HG03103 (cell line): ENCODE data around the gene PARD3B.

Source experiments
- ATAC-seq: cut with Tn5 transposase; IDR thresholded peaks from one replicate; pipeline ENCODE4 v1.9.1; 2021; ENCODE audit warnings: low read depth; ENCODE audit not compliant: unreplicated experiment

PARD3B gene

GRCh38 chr2:205033431-205033830, 488.2 kb downstream of the PARD3B start:
- ATAC-seq: no peak

- ATAC-seq: no peak
Observed at GRCh38 chr2:205034034-205034433, 488.8 kb downstream of the PARD3B start.

- ATAC-seq: no peak
Observed at GRCh38 chr2:205040323-205040722, 495.0 kb downstream of the PARD3B start.

GRCh38 chr2:205041472-205042130, 496.3 kb downstream of the PARD3B start:
- ATAC-seq: no peak

GRCh38 chr2:205043285-205043684, 498.0 kb downstream of the PARD3B start:
- no peak for ATAC-seq

- no peak for ATAC-seq
Observed at GRCh38 chr2:205045706-205046105, 500.4 kb downstream of the PARD3B start.

- no peak for ATAC-seq
Observed at GRCh38 chr2:205047273-205047839, 502.1 kb downstream of the PARD3B start.

- ATAC-seq: no peak
Observed at GRCh38 chr2:205051417-205051816, 506.1 kb downstream of the PARD3B start.

- no peak for ATAC-seq
Observed at GRCh38 chr2:205052781-205053180, 507.5 kb downstream of the PARD3B start.

- no peak for ATAC-seq
Observed at GRCh38 chr2:205053827-205054410, 508.6 kb downstream of the PARD3B start.

- ATAC-seq: no peak
Observed at GRCh38 chr2:205054789-205055188, 509.5 kb downstream of the PARD3B start.

- no peak for ATAC-seq
Observed at GRCh38 chr2:205055251-205055650, 510.0 kb downstream of the PARD3B start.

GRCh38 chr2:205056151-205056561, 510.9 kb downstream of the PARD3B start:
- ATAC-seq: no peak

- no peak for ATAC-seq
Observed at GRCh38 chr2:205058409-205058808, 513.1 kb downstream of the PARD3B start.

- ATAC-seq: no peak
Observed at GRCh38 chr2:205060269-205060668, 515.0 kb downstream of the PARD3B start.

GRCh38 chr2:205066081-205066480, 520.8 kb downstream of the PARD3B start:
- no peak for ATAC-seq

- ATAC-seq: no peak
Observed at GRCh38 chr2:205069928-205070327, 524.7 kb downstream of the PARD3B start.

- no peak for ATAC-seq
Observed at GRCh38 chr2:205070889-205071288, 525.6 kb downstream of the PARD3B start.

- ATAC-seq: no peak
Observed at GRCh38 chr2:205073433-205074020, 528.3 kb downstream of the PARD3B start.

- no peak for ATAC-seq
Observed at GRCh38 chr2:205076405-205076804, 531.1 kb downstream of the PARD3B start.

GRCh38 chr2:205077159-205077558, 531.9 kb downstream of the PARD3B start:
- ATAC-seq: no peak

GRCh38 chr2:205078762-205079161, 533.5 kb downstream of the PARD3B start:
- ATAC-seq: no peak
